ENCODE results near the gene SQSTM1. TPM values are rescaled to one million over a fixed set of nuclear protein-coding genes. Genes with fewer than 3 reads are reported as not detected.

SQSTM1 gene
- total RNA-seq, 1 experiment from 2014 or later = 715 TPM

- H3K27me3 ChIP-seq (ENCODE audit: insufficient read depth, low read depth) = no peaks in the 10 kb centered on the region
- no peaks in the 10 kb centered on the region for H3K36me3 ChIP-seq (ENCODE audit: low read depth)
- ChIA-PET CTCF (no interaction called here), POLR2A (ENCODE audit: unreplicated experiment) (interaction anchor here (0.7 kb wide), 1 partner anchor 42 kb away, joined by 3 read pairs; no protein-coding TSS in a partner anchor)
- no TSS peak for BruUV-seq (replicated peaks)
- no peak overlapping the region for H3K4me3 ChIP-seq
- H3K4me2 ChIP-seq = no peak overlapping the region
- intact Hi-C loops (cut with micrococcal nuclease; ENCODE audit: unreplicated experiment) = no loop called here
- no peaks in the 10 kb centered on the region for H4K20me1 ChIP-seq (ENCODE audit: insufficient read depth)
- no peak overlapping the region for H2AFZ ChIP-seq
- H3K9me2 ChIP-seq (ENCODE audit: insufficient read depth) = no peaks in the 10 kb centered on the region
- H3K9me3 ChIP-seq (ENCODE audit: insufficient read depth, low read depth) = no peaks in the 10 kb centered on the region
- H3K79me2 ChIP-seq (ENCODE audit: low read depth) = no peaks in the 10 kb centered on the region
- no peak overlapping the region for H3K27ac ChIP-seq
- no peak for DNase-seq
- H3K4me1 ChIP-seq (replicated peaks; ENCODE audit: insufficient read depth) = no peaks in the 10 kb centered on the region
- H3F3A ChIP-seq (ENCODE audit: insufficient read depth, low read depth) = no peaks in the 10 kb centered on the region
- TF ChIP-seq, protein P1, sequence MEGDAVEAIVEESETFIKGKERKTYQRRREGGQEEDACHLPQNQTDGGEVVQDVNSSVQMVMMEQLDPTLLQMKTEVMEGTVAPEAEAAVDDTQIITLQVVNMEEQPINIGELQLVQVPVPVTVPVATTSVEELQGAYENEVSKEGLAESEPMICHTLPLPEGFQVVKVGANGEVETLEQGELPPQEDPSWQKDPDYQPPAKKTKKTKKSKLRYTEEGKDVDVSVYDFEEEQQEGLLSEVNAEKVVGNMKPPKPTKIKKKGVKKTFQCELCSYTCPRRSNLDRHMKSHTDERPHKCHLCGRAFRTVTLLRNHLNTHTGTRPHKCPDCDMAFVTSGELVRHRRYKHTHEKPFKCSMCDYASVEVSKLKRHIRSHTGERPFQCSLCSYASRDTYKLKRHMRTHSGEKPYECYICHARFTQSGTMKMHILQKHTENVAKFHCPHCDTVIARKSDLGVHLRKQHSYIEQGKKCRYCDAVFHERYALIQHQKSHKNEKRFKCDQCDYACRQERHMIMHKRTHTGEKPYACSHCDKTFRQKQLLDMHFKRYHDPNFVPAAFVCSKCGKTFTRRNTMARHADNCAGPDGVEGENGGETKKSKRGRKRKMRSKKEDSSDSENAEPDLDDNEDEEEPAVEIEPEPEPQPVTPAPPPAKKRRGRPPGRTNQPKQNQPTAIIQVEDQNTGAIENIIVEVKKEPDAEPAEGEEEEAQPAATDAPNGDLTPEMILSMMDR (conservative IDR thresholded peaks at IDR 0.05) = no peak
- no peak for TF ChIP-seq EZH2 (IDR thresholded peaks at IDR 0.05; ENCODE audit: low read depth)
These were observed 42.1 kb upstream of the SQSTM1 start for GRCh38 chr5:179778591-179778990.

DNA sequence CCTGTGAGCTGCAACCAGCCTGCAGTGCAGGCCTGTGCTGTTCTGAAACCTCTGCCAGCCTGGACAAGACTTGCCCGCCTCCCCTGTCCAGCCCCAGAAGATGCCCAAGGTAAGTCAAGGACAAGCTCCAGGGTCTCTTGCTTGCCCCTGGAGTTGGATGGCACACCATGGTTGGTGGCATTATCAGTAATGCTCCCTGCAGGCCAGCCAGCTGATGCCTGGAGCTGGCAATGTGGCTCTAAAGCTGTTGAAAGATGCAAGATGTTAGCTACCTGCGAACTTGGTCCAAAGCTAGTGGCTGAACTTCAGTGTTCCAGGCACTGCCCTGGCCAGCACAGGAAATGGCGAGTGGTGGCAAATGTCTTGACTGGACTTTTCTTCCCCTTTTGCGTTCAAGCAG lies 40.9 kb upstream of the SQSTM1 start:
- Histone ChIP-seq H4K20me1 (ENCODE audit: insufficient read depth) (no peaks in the 10 kb centered on the region), H3K36me3 (ENCODE audit: low read depth) (no peaks in the 10 kb centered on the region), H3K4me2 (no peak overlapping the region), H3K79me2 (ENCODE audit: low read depth) (no peaks in the 10 kb centered on the region), H3K27me3 (ENCODE audit: insufficient read depth, low read depth) (no peaks in the 10 kb centered on the region), H3K9me2 (ENCODE audit: insufficient read depth) (no peaks in the 10 kb centered on the region), H2AFZ (no peak overlapping the region), H3K4me3 (no peak overlapping the region), H3K27ac (no peak overlapping the region), H3F3A (ENCODE audit: insufficient read depth, low read depth) (peaks cover 4% of the 10 kb centered on the region; the same call in 1 of the 2 replicates), H3K9me3 (ENCODE audit: insufficient read depth, low read depth) (no peaks in the 10 kb centered on the region), H3K4me1 (replicated peaks; ENCODE audit: insufficient read depth) (no peaks in the 10 kb centered on the region)
- no TSS peak for BruUV-seq (replicated peaks)
- POLR2A ChIA-PET (ENCODE audit: unreplicated experiment) = interaction anchor here (0.8 kb wide), 1 partner anchor 14 kb away, joined by 3 read pairs; the partner anchor contains the start of gene LTC4S
- intact Hi-C loops (cut with micrococcal nuclease; ENCODE audit: unreplicated experiment) = no loop called here
- CTCF ChIA-PET = no interaction called here
- TF ChIP-seq, protein P1 (conservative IDR thresholded peaks at IDR 0.05) = no peak
- no peak for TF ChIP-seq EZH2 (IDR thresholded peaks at IDR 0.05; ENCODE audit: low read depth)
- DNase-seq = no peak

- H3K9me2 ChIP-seq (ENCODE audit: insufficient read depth) = no peaks in the 10 kb centered on the region
- no peaks in the 10 kb centered on the region for H3K27me3 ChIP-seq (ENCODE audit: insufficient read depth, low read depth)
- no peaks in the 10 kb centered on the region for H3K79me2 ChIP-seq (ENCODE audit: low read depth)
- no peaks in the 10 kb centered on the region for H3K4me1 ChIP-seq (replicated peaks; ENCODE audit: insufficient read depth)
- H3K4me3 ChIP-seq = no peak overlapping the region
- no peak for DNase-seq
- no peaks in the 10 kb centered on the region for H4K20me1 ChIP-seq (ENCODE audit: insufficient read depth)
- ChIA-PET CTCF (no interaction called here), POLR2A (ENCODE audit: unreplicated experiment) (interaction anchor here (0.8 kb wide), 1 partner anchor 13 kb away, joined by 3 read pairs; the partner anchor contains the start of gene LTC4S)
- no peak for TF ChIP-seq EZH2 (IDR thresholded peaks at IDR 0.05; ENCODE audit: low read depth)
- TF ChIP-seq, protein P1 (conservative IDR thresholded peaks at IDR 0.05) = no peak
- no peak overlapping the region for H3K4me2 ChIP-seq
- H3K27ac ChIP-seq = no peak overlapping the region
- no peaks in the 10 kb centered on the region for H3K36me3 ChIP-seq (ENCODE audit: low read depth)
- peaks cover 4% of the 10 kb centered on the region; the same call in 1 of the 2 replicates for H3F3A ChIP-seq (ENCODE audit: insufficient read depth, low read depth)
- no peaks in the 10 kb centered on the region for H3K9me3 ChIP-seq (ENCODE audit: insufficient read depth, low read depth)
- BruUV-seq (replicated peaks) = no TSS peak
- H2AFZ ChIP-seq = no peak overlapping the region
- intact Hi-C loops (cut with micrococcal nuclease; ENCODE audit: unreplicated experiment) = no loop called here
These were observed 40.3 kb upstream of the SQSTM1 start for GRCh38 chr5:179780362-179780761.

Measured in PC-9 (cell line).